Fibroblast of gingiva (primary cell): ENCODE results near the gene RRAD.
"Not testable (repeated sequence)": the region's sequence is repeated elsewhere in the genome, so short reads cannot be mapped to it uniquely, and the experiment has no call there.

Experiments used
- DNase-seq: peaks from one replicate; pipeline ENCODE4 v3.0.0-alpha.2; 2011; ENCODE audit warnings: low read depth

The RRAD gene

GRCh38 chr16:66950971-66951790 lies 25.8 kb upstream of the RRAD start:
- DNase-seq = no peak

GRCh38 chr16:66950437-66950836 lies 25.1 kb upstream of the RRAD start:
- no peak for DNase-seq

DNA sequence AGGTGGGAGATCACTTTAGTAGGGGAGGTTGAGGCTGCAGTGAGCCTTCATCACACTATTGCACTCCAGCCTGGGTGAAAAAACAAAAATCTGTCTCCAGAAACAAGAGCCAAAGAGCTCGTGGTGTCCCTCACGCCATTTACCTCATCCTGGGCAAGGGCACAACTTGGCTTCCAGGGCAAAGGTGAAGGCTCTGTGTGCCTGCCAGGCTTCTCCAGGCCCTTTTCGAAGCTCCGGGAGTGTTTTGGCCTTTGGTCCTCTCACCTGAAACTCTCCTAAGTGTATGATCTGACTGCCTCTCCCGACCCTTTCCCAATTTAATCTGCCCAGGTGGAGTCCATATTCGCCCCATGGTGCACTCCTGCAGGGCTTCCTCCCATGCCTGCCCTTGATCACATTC lies 24.1 kb upstream of the RRAD start:
- no peak for DNase-seq

- no peak for DNase-seq
Observed at GRCh38 chr16:66948837-66949225, 23.5 kb upstream of the RRAD start.

GRCh38 chr16:66948134-66948836 lies 22.9 kb upstream of the RRAD start:
- DNase-seq = no peak

DNA sequence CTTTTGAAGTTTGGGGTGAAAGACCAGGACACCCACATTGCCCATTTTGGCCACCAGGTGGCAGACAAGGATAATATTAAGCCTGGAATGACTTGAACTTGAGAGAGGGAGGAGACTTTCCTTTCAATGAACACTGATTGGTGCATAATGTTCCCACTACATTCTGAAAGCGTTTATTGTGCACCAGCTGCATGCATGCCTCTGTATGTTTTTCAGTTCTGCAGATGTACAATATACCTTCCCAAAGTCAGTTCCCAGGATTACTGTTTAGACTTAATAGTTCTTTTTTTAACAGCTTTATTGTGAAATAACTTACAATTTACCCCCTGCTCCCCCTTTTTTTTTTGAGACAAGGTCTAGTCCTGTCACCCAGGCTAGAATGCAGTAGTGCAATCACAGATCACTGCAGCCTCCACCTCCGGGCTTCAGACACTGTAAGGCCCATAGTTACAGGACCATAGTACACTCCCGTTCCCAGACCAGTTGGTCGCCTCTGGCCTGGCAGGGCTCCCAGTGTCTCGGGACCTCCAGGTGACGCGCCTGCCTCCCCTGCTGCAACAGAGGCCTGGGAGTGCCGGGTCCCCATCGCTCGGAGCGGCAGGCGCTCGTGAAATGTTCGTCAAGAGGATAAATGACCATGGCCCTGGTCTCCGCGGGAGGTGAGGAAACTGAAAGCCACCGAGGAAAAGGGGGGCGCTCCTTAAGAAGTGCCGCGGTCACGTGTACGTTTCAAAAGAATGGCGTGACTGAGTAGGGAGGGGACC lies 22.1 kb upstream of the RRAD start:
- peak; percentile 72 for DNase-seq

DNA sequence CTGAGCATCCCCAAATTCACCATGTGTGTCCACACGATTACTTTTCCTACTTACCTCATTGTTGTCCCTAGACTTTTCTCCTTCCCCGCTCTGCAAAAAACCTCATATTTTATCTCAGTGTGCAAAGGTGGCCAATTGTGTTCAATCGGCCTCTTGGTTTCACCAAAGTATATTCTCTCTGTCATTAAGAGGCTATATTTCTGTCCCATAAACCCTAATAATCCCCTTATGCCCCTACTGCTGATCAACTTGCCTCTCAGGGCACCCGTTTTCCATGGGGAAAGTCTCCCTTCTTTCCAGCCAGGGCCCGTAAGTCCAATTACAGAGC lies 21.6 kb upstream of the RRAD start:
- DNase-seq = no peak

- DNase-seq = no peak
Observed at GRCh38 chr16:66946541-66946940, 21.2 kb upstream of the RRAD start.

GRCh38 chr16:66945939-66946338 lies 20.6 kb upstream of the RRAD start:
- DNase-seq = no peak

- DNase-seq = not testable (repeated sequence)
Observed at GRCh38 chr16:66944971-66945370, 19.6 kb upstream of the RRAD start.

GRCh38 chr16:66944054-66944441 lies 18.7 kb upstream of the RRAD start:
- no peak for DNase-seq

GRCh38 chr16:66943426-66944053 lies 18.2 kb upstream of the RRAD start:
- DNase-seq = no peak

- DNase-seq = no peak
Observed at GRCh38 chr16:66942981-66943380, 17.6 kb upstream of the RRAD start.

- no peak for DNase-seq
Observed at GRCh38 chr16:66940236-66940635, 14.9 kb upstream of the RRAD start.

DNA sequence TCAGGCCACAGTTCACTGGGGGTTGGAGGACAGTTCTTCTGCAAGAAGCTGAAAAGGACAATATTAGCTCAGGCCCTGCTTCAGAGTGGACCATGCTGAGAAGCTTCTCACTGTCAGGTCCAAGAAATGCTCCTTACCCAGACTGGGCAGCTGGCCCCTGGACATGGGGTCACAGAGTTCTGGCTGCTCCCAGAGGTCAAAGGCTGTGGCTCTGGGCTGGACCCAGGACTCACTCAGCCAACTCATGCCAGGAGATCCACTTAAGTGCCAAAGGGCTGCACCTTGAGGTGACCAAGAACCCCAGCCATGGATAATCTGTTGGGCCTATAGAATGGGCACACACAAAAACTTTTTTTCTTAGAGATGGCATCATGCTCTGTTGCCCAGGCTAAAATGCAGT lies 14.0 kb upstream of the RRAD start:
- DNase-seq = no peak

- no peak for DNase-seq
Observed at GRCh38 chr16:66937725-66938337, 12.5 kb upstream of the RRAD start.

GRCh38 chr16:66936889-66937554 lies 11.7 kb upstream of the RRAD start:
- DNase-seq = no peak

DNA sequence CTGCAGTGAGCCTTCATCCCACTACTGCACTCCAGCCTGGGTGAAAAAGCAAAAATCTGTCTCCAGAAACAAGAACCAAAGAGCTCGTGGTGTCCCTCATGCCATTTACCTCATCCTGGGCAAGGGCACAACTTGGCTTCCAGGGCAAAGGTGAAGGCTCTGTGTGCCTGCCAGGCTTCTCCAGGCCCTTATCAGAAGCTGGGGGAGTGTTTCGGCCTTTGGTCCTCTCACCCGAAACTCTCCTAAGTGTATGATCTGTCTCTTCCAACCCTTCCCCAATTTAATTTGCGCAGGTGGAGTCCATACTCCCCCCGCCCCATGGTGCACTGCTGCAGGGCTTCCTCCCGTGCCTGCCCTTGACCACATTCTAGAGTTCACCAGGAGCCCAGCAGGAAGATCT lies 11.1 kb upstream of the RRAD start:
- DNase-seq = no peak

DNA sequence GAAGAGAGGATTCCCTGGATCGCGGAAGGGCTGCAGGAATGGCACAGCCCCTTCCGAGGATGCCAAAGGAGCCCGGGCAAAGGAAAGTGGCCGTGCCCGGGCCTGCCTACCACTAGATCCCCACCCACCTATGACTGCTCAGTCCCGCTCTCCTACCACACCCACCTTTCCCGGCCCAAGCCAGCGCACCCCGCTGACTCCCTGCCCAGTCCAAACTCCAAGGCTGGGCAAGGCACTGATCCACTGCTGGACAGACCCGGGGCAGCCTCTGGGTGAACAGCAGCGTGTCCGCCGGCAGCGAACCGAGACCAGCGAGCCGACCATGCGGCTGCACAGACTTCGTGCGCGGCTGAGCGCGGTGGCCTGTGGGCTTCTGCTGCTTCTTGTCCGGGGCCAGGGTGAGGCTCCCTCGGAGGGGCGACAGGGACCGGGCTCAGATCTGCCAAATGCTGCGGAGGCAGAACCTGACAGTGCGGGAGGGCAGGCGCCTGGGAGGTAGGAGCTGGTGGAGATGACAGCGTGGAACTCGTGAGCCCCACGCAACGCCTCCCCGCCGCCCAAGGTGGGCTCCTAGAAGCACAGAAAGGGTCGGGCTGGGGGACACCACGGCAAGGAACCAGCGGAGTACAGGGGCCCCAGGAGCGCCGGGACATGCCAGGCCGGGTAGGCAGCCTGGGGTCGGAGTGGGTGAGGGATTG lies 10.1 kb upstream of the RRAD start, which contains the start of gene CES2:
CES2 (plus strand) TSS at position 203 of the 698 bp plus-strand sequence; CDS start at position 323, 120 bp downstream.
- peak; percentile 63 for DNase-seq

DNA sequence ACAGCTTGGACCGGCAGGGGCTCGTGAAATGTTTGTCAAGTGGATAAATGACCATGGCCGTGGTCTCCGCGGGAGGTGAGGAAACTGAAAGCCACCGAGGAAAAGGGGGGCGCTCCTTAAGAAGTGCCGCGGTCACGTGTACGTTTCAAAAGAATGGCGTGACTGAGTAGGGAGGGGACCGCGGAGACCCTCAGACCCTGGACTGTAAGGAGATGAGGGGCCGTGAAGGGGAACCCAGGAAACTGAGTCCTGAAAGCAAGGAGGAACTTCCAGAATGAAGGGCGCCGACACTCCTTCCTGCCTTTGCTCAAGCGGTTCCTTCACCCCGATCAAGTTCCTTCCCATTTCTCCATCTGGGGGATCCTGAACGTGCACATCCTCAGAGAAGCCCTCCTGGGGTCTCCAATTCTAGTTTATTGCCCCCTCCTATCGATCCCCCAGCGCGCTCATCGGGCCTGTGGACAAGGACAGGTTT lies 9.5 kb upstream of the RRAD start:
- not testable (repeated sequence) for DNase-seq
